Transverse colon (tissue), 4 donors: ENCODE measurements around the gene NUDT16. TPM values are rescaled to one million over a fixed set of nuclear protein-coding genes. Genes with fewer than 3 reads are reported as not detected.

Experiments used
- DNase-seq: peaks from one replicate; pipeline ENCODE4 v3.0.0-alpha.2; 2019
- H3K27ac ChIP-seq, 4 donors: fragments of 200-600 bp; sonication (generic); 2 replicates each; pipeline ENCODE4 v1.5.1; 2016 to 2018; ENCODE audit warnings: inconsistent platforms in 4 of 4
- H3K27me3 ChIP-seq: fragments of 200-600 bp; sonication (generic); 2 replicates; pipeline ENCODE4 v1.5.1; 2017; ENCODE audit warnings: inconsistent platforms
- H3K36me3 ChIP-seq, 4 donors: fragments of 200-600 bp; sonication (generic); 2 replicates each; pipeline ENCODE4 v1.5.1; 2017 to 2019; ENCODE audit warnings: inconsistent platforms in 4 of 4
- H3K4me1 ChIP-seq, 4 donors: fragments of 200-600 bp; sonication (generic); 2 replicates each; pipeline ENCODE4 v1.5.1; 2017 to 2020; ENCODE audit warnings: inconsistent platforms in 4 of 4
- H3K4me3 ChIP-seq, 4 donors: fragments of 200-600 bp; sonication (generic); 1 replicate in 1 of 4; 2 replicates in 3 of 4; pipeline versions ENCODE4 v1.5.1 to v1.6.1; 2017 to 2019; ENCODE audit warnings: inconsistent platforms in 4 of 4
- H3K9me3 ChIP-seq, 2 donors: fragments of 200-600 bp; sonication (generic); 2 replicates each; pipeline ENCODE4 v1.5.1; 2017 to 2019; ENCODE audit warnings: inconsistent platforms in 2 of 2
- CTCF ChIP-seq, 5 experiments: fragments of 200-600 bp in 3 of 5; fragments of 450-650 bp in 2 of 5; sonication (generic) in 3 of 5; IDR thresholded peaks; 1 replicate in 2 of 5; 2 replicates in 3 of 5; pipeline ENCODE4 v1.5.1; 2016 to 2017; ENCODE audit warnings: antibody characterized with exemption in 5 of 5, inconsistent platforms in 3 of 5, mild to moderate bottlenecking in 2 of 5, moderate library complexity in 1 of 5
- EP300 ChIP-seq: sonication (generic); formaldehyde crosslinking; IDR thresholded peaks from one replicate; pipeline ENCODE4 v1.6.1; 2017; ENCODE audit warnings: antibody characterized with exemption, low read depth
- POLR2A ChIP-seq: fragments of 450-650 bp; IDR thresholded peaks from one replicate; pipeline ENCODE4 v1.6.1; 2016; ENCODE audit warnings: antibody characterized with exemption, mild to moderate bottlenecking, moderate library complexity
- POLR2AphosphoS5 ChIP-seq, 3 donors: sonication (generic); formaldehyde crosslinking; IDR thresholded peaks; one replicate each; pipeline ENCODE4 v1.6.1; 2016; ENCODE audit warnings: antibody characterized with exemption in 3 of 3
- WGBS, 2 donors: methylation state at CpG; one replicate each; pipeline ENCODE4 v1.1.5; 2018; ENCODE audit warnings: low coverage in 1 of 2; 5-methylcytosine and 5-hydroxymethylcytosine counted together
- in situ Hi-C, 4 donors: fragments of 200-750 bp; cut with MboI; loops; one replicate each; pipeline versions ENCODE4 v1.15.0 to v1.15.1; 2017; ENCODE audit warnings: low sequenced_read_pairs in 3 of 4, low pct_ligation_motif_present in 1 of 4, low pct_unique_long_range_greater_than_20kb in 1 of 4
- intact Hi-C: fragments of 100-400 bp; cut with DNase I; formaldehyde crosslinking; loops from one replicate; pipeline ENCODE4 v1.15.1; 2023; ENCODE audit warnings: low total_unique reads
- total RNA-seq, 4 donors: library from RNA; depleted of rRNA; stranded (reverse); fragments of >200 nt; gene quantifications; one replicate each; pipeline ENCODE4 v1.1.0, GENCODE V29; 2016

The NUDT16 gene
- total RNA-seq, 4 donors from 2014 or later = 45.6 to 57.9 (median 49.1) TPM

- TF ChIP-seq POLR2AphosphoS5 (IDR thresholded peaks at IDR 0.05) (no peak), CTCF (IDR thresholded peaks at IDR 0.05) (no peak), POLR2A (no peak), EP300 (no peak)
- Histone ChIP-seq H3K27me3 (no peaks in the 10 kb centered on the region), H3K9me3 (no peaks in the 10 kb centered on the region), H3K4me3 (no peak overlapping the region), H3K4me1 (peaks cover 9 to 51% (median 32%) of the 10 kb centered on the region in 4 donors), H3K36me3 (no peaks in the 10 kb centered on the region), H3K27ac (peak overlapping the region in 3 of 4 donors; percentile 75 to 83 (median 82))
- 50 to 88% methylated on average over 2 of the region's 2 CpGs for WGBS, 2 donors
- intact Hi-C loops (no loop called here), in situ Hi-C loops (loop anchor here in 2 of 4 donors (25.0 kb wide), 2 partner anchors 351 to 626 kb away; partner anchors contain the start of genes ASTE1 (in 1 of the 2) and NEK11 (in 1 of the 2))
- DNase-seq = no peak
Observed at GRCh38 chr3:131388490-131388799, 6.9 kb downstream of the NUDT16 start.

GRCh38 chr3:131390331-131390730 lies 8.8 kb downstream of the NUDT16 start:
- DNase-seq = no peak
- Histone ChIP-seq H3K4me1 (peaks cover 7 to 33% (median 23%) of the 10 kb centered on the region in 4 donors), H3K36me3 (no peaks in the 10 kb centered on the region), H3K9me3 (no peaks in the 10 kb centered on the region), H3K4me3 (no peak overlapping the region), H3K27ac (no peak overlapping the region), H3K27me3 (no peaks in the 10 kb centered on the region)
- no peak for TF ChIP-seq POLR2A
- TF ChIP-seq POLR2AphosphoS5 (IDR thresholded peaks at IDR 0.05) = no peak
- no peak for TF ChIP-seq CTCF (IDR thresholded peaks at IDR 0.05)
- no peak for TF ChIP-seq EP300
- 90% methylated on average over 2 of the region's 2 CpGs; no CpG with 5 or more reads in 1 of the 2 donors for whole genome bisulfite sequencing, 2 donors
- intact Hi-C loops = no loop called here
- in situ Hi-C loops = loop anchor here in 2 of 4 donors (25.0 kb wide), 2 partner anchors 353 to 628 kb away; partner anchors contain the start of genes ASTE1 (in 1 of the 2) and NEK11 (in 1 of the 2)

- H3K4me1 ChIP-seq = peaks cover 0 to 6% (median 1%) of the 10 kb centered on the region in 4 donors
- DNase-seq = no peak
- intact Hi-C loops (no loop called here), in situ Hi-C loops (loop anchor here in 2 of 4 donors (25.0 kb wide), 2 partner anchors 356 to 631 kb away; partner anchors contain the start of genes ASTE1 (in 1 of the 2) and NEK11 (in 1 of the 2))
- no peaks in the 10 kb centered on the region for H3K27me3 ChIP-seq
- WGBS, 2 donors = 59 to 71% methylated on average over 6 of the region's 6 CpGs
- H3K36me3 ChIP-seq = no peaks in the 10 kb centered on the region
- TF ChIP-seq POLR2A = no peak
- no peak for TF ChIP-seq POLR2AphosphoS5 (IDR thresholded peaks at IDR 0.05)
- no peak for TF ChIP-seq EP300
- TF ChIP-seq CTCF (IDR thresholded peaks at IDR 0.05) = no peak
- no peaks in the 10 kb centered on the region for H3K9me3 ChIP-seq
- H3K4me3 ChIP-seq = no peak overlapping the region
- no peak overlapping the region for H3K27ac ChIP-seq
Observed at GRCh38 chr3:131393051-131393450, 11.5 kb downstream of the NUDT16 start.

GRCh38 chr3:131393868-131394267 lies 12.3 kb downstream of the NUDT16 start:
- Histone ChIP-seq H3K36me3 (no peaks in the 10 kb centered on the region), H3K27ac (no peak overlapping the region), H3K4me1 (peaks cover 0 to 2% (median 0%) of the 10 kb centered on the region in 4 donors), H3K27me3 (no peaks in the 10 kb centered on the region), H3K9me3 (no peaks in the 10 kb centered on the region), H3K4me3 (no peak overlapping the region)
- intact Hi-C loops = no loop called here
- no peak for TF ChIP-seq POLR2A
- no peak for TF ChIP-seq EP300
- no peak for TF ChIP-seq CTCF (IDR thresholded peaks at IDR 0.05)
- TF ChIP-seq POLR2AphosphoS5 (IDR thresholded peaks at IDR 0.05) = no peak
- no peak for DNase-seq
- in situ Hi-C loops = loop anchor here in 2 of 4 donors (25.0 kb wide), 2 partner anchors 357 to 632 kb away; partner anchors contain the start of genes ASTE1 (in 1 of the 2) and NEK11 (in 1 of the 2)
- 66 to 80% methylated on average over 3 to 4 of the region's 4 CpGs for WGBS, 2 donors
